Endometrium (tissue), 2 donors: ENCODE results near the gene ARHGEF19.

Source experiments
- FAIRE-seq: peaks from 2 replicates; lab custom pipeline; 2012; peaks lifted over from hg19 to GRCh38; lab: Jason Lieb, UNC
- donor health status: control.
- donor health status: control.

The ARHGEF19 gene

GRCh38 chr1:16149146-16149545 lies 63.3 kb downstream of the ARHGEF19 start:
- FAIRE-seq: no peak

DNA sequence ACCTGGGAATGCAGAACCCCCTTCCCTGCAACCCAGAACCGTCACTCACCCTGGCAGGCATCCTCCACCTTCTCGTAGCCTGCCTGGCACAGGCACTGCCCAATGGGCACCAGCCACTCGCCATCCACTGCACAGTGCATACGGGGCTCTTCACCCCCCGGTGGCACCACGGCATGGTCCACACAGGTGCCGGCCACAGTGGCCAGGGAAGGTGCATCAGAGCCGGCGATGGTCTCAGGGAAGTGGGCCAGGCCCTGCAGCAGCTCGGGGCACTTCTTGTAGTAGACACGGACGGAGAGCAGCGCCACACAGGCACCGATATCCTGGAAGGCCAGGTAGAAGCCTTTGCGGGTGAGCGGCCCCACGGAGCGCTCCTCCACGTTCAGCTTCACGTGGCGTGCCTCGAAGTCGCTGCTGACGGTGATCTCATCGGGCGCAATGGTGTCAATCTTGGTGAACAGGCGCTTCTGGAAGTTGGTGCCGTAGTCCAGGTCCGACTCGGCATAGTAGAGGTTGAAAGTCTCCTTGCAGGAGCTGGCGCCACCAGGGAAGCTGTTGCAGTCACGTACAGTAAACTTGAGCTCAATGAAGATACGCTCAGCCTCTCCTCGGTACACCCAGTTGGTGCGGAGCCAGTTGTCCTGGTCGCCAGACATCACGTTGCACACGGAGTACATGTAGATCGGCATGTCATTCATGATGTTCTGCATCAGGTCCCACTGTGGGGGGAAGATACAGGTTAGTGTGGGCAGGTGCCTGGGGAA lies 63.9 kb downstream of the ARHGEF19 start:
- FAIRE-seq: no peak
